GM19395 (cell line): Measurements from ENCODE around the gene MACROD2.
"Not testable (repeated sequence)": the region's sequence is repeated elsewhere in the genome, so short reads cannot be mapped to it uniquely, and the experiment has no call there.

Source experiments
- ATAC-seq: cut with Tn5 transposase; IDR thresholded peaks from one replicate; pipeline ENCODE4 v1.9.1; 2021; ENCODE audit warnings: mild to moderate bottlenecking, moderate library complexity; ENCODE audit not compliant: unreplicated experiment

MACROD2 gene

GRCh38 chr20:13995086-13995665 lies at the start of gene MACROD2:
TSS of gene MACROD2 (plus strand) at chr20:13995516.
- ATAC-seq: no peak

- no peak for ATAC-seq
These were observed 47.6 kb upstream of the MACROD2 start for GRCh38 chr20:13947719-13948118.

- ATAC-seq: no peak
These were observed 42.1 kb upstream of the MACROD2 start for GRCh38 chr20:13953227-13953626.

- ATAC-seq: no peak
These were observed 35.2 kb upstream of the MACROD2 start for GRCh38 chr20:13960119-13960518.

- ATAC-seq: no peak
These were observed 34.8 kb upstream of the MACROD2 start for GRCh38 chr20:13960525-13960924.

- no peak for ATAC-seq
These were observed 11.1 kb upstream of the MACROD2 start for GRCh38 chr20:13984211-13984610.

- no peak for ATAC-seq
These were observed 4.9 kb upstream of the MACROD2 start, which contains the start of gene SEL1L2 for GRCh38 chr20:13990465-13990864. TSS of gene SEL1L2 (minus strand) at chr20:13990614. CDS start at chr20:13990534, 80 bp downstream.

GRCh38 chr20:13991311-13991710 lies 4.0 kb upstream of the MACROD2 start:
- no peak for ATAC-seq

- ATAC-seq: not testable (repeated sequence)
These were observed 3.4 kb upstream of the MACROD2 start for GRCh38 chr20:13991955-13992354.

GRCh38 chr20:13995841-13996240 lies 525 bp downstream of the MACROD2 start:
- ATAC-seq: no peak

- no peak for ATAC-seq
These were observed 949 bp downstream of the MACROD2 start for GRCh38 chr20:13996265-13996664.

- ATAC-seq: no peak
These were observed 5.6 kb downstream of the MACROD2 start for GRCh38 chr20:14000917-14001316.

- ATAC-seq: no peak
These were observed 10.7 kb downstream of the MACROD2 start for GRCh38 chr20:14005996-14006395.

GRCh38 chr20:14009208-14009607 lies 13.9 kb downstream of the MACROD2 start:
- no peak for ATAC-seq

- no peak for ATAC-seq
These were observed 17.4 kb downstream of the MACROD2 start for GRCh38 chr20:14012671-14013070.

GRCh38 chr20:14030991-14031390 lies 35.7 kb downstream of the MACROD2 start:
- no peak for ATAC-seq

- no peak for ATAC-seq
These were observed 38.0 kb downstream of the MACROD2 start for GRCh38 chr20:14033310-14033709.

- no peak for ATAC-seq
These were observed 41.3 kb downstream of the MACROD2 start for GRCh38 chr20:14036567-14036966.

- not testable (repeated sequence) for ATAC-seq
These were observed 49.5 kb downstream of the MACROD2 start for GRCh38 chr20:14044712-14045276.

GRCh38 chr20:14046534-14046933 lies 51.2 kb downstream of the MACROD2 start:
- no peak for ATAC-seq

- ATAC-seq: peak; percentile 97
These were observed 53.8 kb downstream of the MACROD2 start for GRCh38 chr20:14049111-14049510.

GRCh38 chr20:14051454-14051853 lies 56.1 kb downstream of the MACROD2 start:
- no peak for ATAC-seq
